K562 (cell line): Measurements from ENCODE around the gene NUDCD3. TPM values are rescaled to one million over a fixed set of nuclear protein-coding genes. Genes with fewer than 3 reads are reported as not detected.

Experiments
- ATAC-seq: fragments of 200-7000 bp; cut with Tn5 transposase; 3 replicates; pipeline ENCODE4 v1.9.1; 2020; ENCODE audit warnings: moderate library complexity
- BruUV-seq: library from RNA; stranded (reverse); fragments of 400-500 nt; replicated peaks from 2 replicates; lab custom pipeline; 2021; lab: Mats Ljungman, UMichigan
- CTCF ChIA-PET: fragments of 300-600 bp; formaldehyde crosslinking; extraction: SDS; loops from one replicate; lab custom pipeline; 2021; ENCODE audit warnings: low intra/inter-chr PET ratio; lab: Yijun Ruan, JAX
- POLR2A ChIA-PET: fragments of 300-600, 350-650 bp; sonication (Branson Sonifier 250); formaldehyde crosslinking; extraction: SDS; loops from one replicate; lab custom pipeline; 2021; ENCODE audit warnings: antibody characterized with exemption, inconsistent platforms; lab: Yijun Ruan, JAX
- DNase-seq, 4 experiments: peaks; one replicate each; pipeline versions ENCODE4 v3.0.0 to v3.0.0-alpha.2; 2011 to 2018; ENCODE audit warnings: low spot score in 3 of 4, mixed read lengths in 3 of 4; ENCODE audit errors: extremely low read depth in 1 of 4
- FAIRE-seq: peaks from 2 replicates; lab custom pipeline; 2011; peaks lifted over from hg19 to GRCh38; lab: Jason Lieb, UNC
- H2AFZ ChIP-seq: 2 replicates; pipeline ENCODE4 v1.6.0; 2011; ENCODE audit warnings: low read depth, low read length, control low read depth, inconsistent platforms
- H3K27ac ChIP-seq: fragments of 200-600 bp; 3 replicates; pipeline ENCODE4 v1.8.0; 2011; ENCODE audit warnings: low read depth, mild to moderate bottlenecking, control low read depth, inconsistent platforms, low read length, moderate library complexity, mixed read lengths; ENCODE audit errors: extremely low read depth
- H3K27me3 ChIP-seq, 2 experiments: fragments of 300-600 bp in 1 of 2; 2 replicates in 1 of 2; 3 replicates in 1 of 2; pipeline versions ENCODE4 v1.6.0 to v1.8.0; 2011; ENCODE audit warnings: inconsistent platforms in 2 of 2, low read length in 2 of 2, mild to moderate bottlenecking in 1 of 2, mixed read lengths in 1 of 2, moderate library complexity in 1 of 2; ENCODE audit not compliant: control insufficient read depth in 2 of 2, insufficient read depth in 2 of 2
- H3K36me3 ChIP-seq: fragments of 300-600 bp; 3 replicates; pipeline ENCODE4 v1.8.0; 2011; ENCODE audit warnings: mild to moderate bottlenecking, low read length, inconsistent platforms; ENCODE audit not compliant: control insufficient read depth, insufficient read depth
- H3K4me1 ChIP-seq, 2 experiments: fragments of 200-600 bp in 1 of 2; replicated peaks in 1 of 2; 2 replicates in 1 of 2; 3 replicates in 1 of 2; pipeline versions ENCODE4 v1.5.1 to v1.8.0; 2011; ENCODE audit warnings: inconsistent platforms in 2 of 2, low read length in 2 of 2, mild to moderate bottlenecking in 1 of 2, mixed read lengths in 1 of 2, moderate library complexity in 1 of 2; ENCODE audit not compliant: control insufficient read depth in 2 of 2, insufficient read depth in 2 of 2
- H3K4me2 ChIP-seq: 2 replicates; pipeline ENCODE4 v1.6.1; 2011; ENCODE audit warnings: low read length, control low read depth, inconsistent platforms, mixed read lengths; ENCODE audit not compliant: insufficient read depth
- H3K4me3 ChIP-seq: fragments of 200-600 bp; sonication (generic), shearing (Covaris generic); 2 replicates; pipeline ENCODE4 v1.5.1; 2016; ENCODE audit warnings: control low read depth, inconsistent platforms
- H3K79me2 ChIP-seq: fragments of 200-600 bp; 3 replicates; pipeline ENCODE4 v1.8.0; 2011; ENCODE audit warnings: low read length, inconsistent platforms; ENCODE audit not compliant: control insufficient read depth, insufficient read depth
- H3K9ac ChIP-seq, 2 experiments: 2 replicates each; pipeline versions ENCODE4 v1.6.0 to v1.6.1; 2011; ENCODE audit warnings: low read depth in 2 of 2, low read length in 2 of 2, control low read depth in 1 of 2, inconsistent platforms in 1 of 2, mild to moderate bottlenecking in 1 of 2, mixed read lengths in 1 of 2; ENCODE audit not compliant: insufficient read depth in 1 of 2
- H3K9me1 ChIP-seq: one replicate; pipeline ENCODE4 v1.6.0; 2011; ENCODE audit warnings: inconsistent platforms, mild to moderate bottlenecking, low read length, moderate library complexity; ENCODE audit not compliant: control insufficient read depth, insufficient read depth
- H3K9me3 ChIP-seq: replicated peaks from 2 replicates; pipeline ENCODE4 v1.5.1; 2011; ENCODE audit warnings: low read depth, low read length, inconsistent platforms; ENCODE audit not compliant: control insufficient read depth, insufficient read depth
- H4K20me1 ChIP-seq: replicated peaks from 2 replicates; pipeline ENCODE4 v1.6.1; 2011; ENCODE audit warnings: low read length, inconsistent platforms, mixed read lengths; ENCODE audit not compliant: control insufficient read depth, insufficient read depth
- CCAR2 ChIP-seq: fragments of 200-400 bp; formaldehyde crosslinking; IDR thresholded peaks from 2 replicates; pipeline ENCODE4 v1.6.1; 2017; ENCODE audit warnings: mild to moderate bottlenecking, low read depth, low read length
- CHD1 ChIP-seq: fragments of 200-600 bp; sonication (generic); IDR thresholded peaks from one replicate; pipeline ENCODE4 v1.6.1; 2012; ENCODE audit warnings: mild to moderate bottlenecking, moderate library complexity, low read length, inconsistent platforms
- ESRRB ChIP-seq: fragments of 250-450 bp; sonication (Bioruptor Pico); IDR thresholded peaks from 2 replicates; pipeline ENCODE4 v1.5.0; 2020; ENCODE audit warnings: mild to moderate bottlenecking, moderate library complexity, borderline replicate concordance
- FOXJ3 ChIP-seq: sonication (generic); formaldehyde crosslinking; IDR thresholded peaks from 2 replicates; pipeline ENCODE4 v1.4.0; 2020; ENCODE audit warnings: mild to moderate bottlenecking, missing genetic modification reagents
- NFATC3 ChIP-seq: fragments of 450-650 bp; IDR thresholded peaks from 2 replicates; pipeline ENCODE4 v1.6.1; 2017; ENCODE audit warnings: mild to moderate bottlenecking
- XRCC5 ChIP-seq: fragments of 200-400 bp; formaldehyde crosslinking; IDR thresholded peaks from 2 replicates; pipeline ENCODE4 v1.6.1; 2017; ENCODE audit warnings: low read depth, mild to moderate bottlenecking, low read length
- ZKSCAN3 ChIP-seq: fragments of 250-450 bp; sonication (Bioruptor Pico); IDR thresholded peaks from 2 replicates; pipeline ENCODE4 v1.4.0; 2020
- WGBS: fragments of 100-300 bp; shearing (Covaris generic); methylation state at CpG from one replicate; pipeline ENCODE4 v1.1.6; 2016; ENCODE audit warnings: low coverage, mixed read lengths; ENCODE audit not compliant: insufficient coverage; ENCODE audit errors: missing lambda C conversion rate; 5-methylcytosine and 5-hydroxymethylcytosine counted together
- in situ Hi-C: fragments of 300-500 bp; cut with MboI; formaldehyde crosslinking; loops from 4 replicates; pipeline ENCODE4 v1.15.0; 2018; ENCODE audit warnings: inconsistent platforms, mixed read lengths
- intact Hi-C: fragments of 100-400 bp; cut with micrococcal nuclease; formaldehyde crosslinking; loops from 2 replicates; pipeline ENCODE4 v1.14.2; 2022
- polyA plus RNA-seq, 8 experiments: library from polyadenylated mRNA; depleted of rRNA in 4 of 8; stranded (reverse) in 5 of 8; unstranded in 3 of 8; fragments of >200 nt; fragmentation: Nextera tagmentation in 2 of 8; fragmentation: Illumina TruSeq in 1 of 8; extraction: Ambion mirVana in 2 of 8; extraction: Trizol in 1 of 8; gene quantifications; 2 replicates each; pipeline versions ENCODE4 v1.2.1 to v1.2.3, GENCODE V29; 2011 to 2014; ENCODE audit warnings: inconsistent platforms in 1 of 8, missing spikeins in 1 of 8
- total RNA-seq, 7 experiments: library from RNA; depleted of rRNA in 6 of 7; stranded (reverse); fragments of >200 nt in 6 of 7; fragmentation: Illumina TruSeq in 2 of 7; extraction: Trizol in 2 of 7; gene quantifications; 2 replicates each; pipeline versions ENCODE4 v1.2.1 to v1.2.3, GENCODE V29; 2011 to 2021; ENCODE audit warnings: low replicate concordance in 1 of 7
- TF ChIP-seq, protein P1 (sequence below): sonication (generic); formaldehyde crosslinking; IDR thresholded peaks from 2 replicates; pipeline ENCODE4 v1.8.1; 2022; ENCODE audit warnings: missing genetic modification reagents

NUDCD3 gene
- total and polyA plus RNA-seq, 9 of the 15 experiments (the other 6 are each of a cell fraction or from before 2014, with no cell fraction given), result 24.8 to 64.2 (median 42.6) TPM

DNA sequence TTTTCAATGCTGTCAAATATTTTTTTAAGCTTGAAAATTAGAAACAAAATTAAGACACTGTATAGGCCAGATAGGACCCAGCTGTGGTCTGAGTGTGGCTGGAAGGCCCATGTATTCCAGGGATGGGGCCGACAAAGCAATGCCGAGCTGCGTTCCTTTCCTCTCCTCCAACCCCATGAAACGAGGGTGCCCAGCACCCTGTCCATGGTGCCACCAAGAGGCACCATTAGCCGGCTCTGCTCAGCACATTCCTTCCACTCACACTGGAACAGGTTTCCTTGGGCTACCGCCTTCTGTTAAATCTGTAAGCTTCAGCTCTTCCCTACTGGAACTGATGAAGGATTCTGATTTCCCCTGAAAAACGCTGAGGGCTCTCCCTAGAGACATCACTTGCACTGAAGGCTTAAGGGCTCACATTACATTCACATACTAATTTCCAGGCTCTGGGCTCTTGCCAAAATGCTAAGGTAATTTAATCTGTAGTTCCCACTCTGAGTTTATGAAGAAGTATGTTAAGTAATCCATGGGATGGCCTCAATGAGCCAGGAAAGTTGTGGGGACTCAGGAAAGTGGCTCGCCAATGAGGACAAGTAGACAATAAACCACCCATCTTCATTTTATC, 91.4 kb downstream of the NUDCD3 start:
- no peaks in the 10 kb centered on the region for H3K4me1 ChIP-seq
- 87% methylated on average over 8 of the region's 8 CpGs for WGBS
- CTCF ChIA-PET, result no interaction called here
- peaks cover 3% of the 10 kb centered on the region for H3K9me1 ChIP-seq
- H2AFZ ChIP-seq, result no peak overlapping the region
- peaks cover 7% of the 10 kb centered on the region; the same call in 1 of the 2 replicates for H4K20me1 ChIP-seq
- H3K9me3 ChIP-seq, result no peaks in the 10 kb centered on the region
- ATAC-seq (no peak), FAIRE-seq (no peak), DNase-seq (no peak)
- POLR2A ChIA-PET, result interaction anchor here (0.5 to 1.6 kb wide), 2 partner anchors 42 to 58 kb away, joined by 4 to 5 read pairs; no protein-coding TSS in a partner anchor
- peaks cover 55% of the 10 kb centered on the region; the same call in 2 of the 3 replicates for H3K36me3 ChIP-seq
- no TSS peak for BruUV-seq
- no peaks in the 10 kb centered on the region for H3K27me3 ChIP-seq
- H3K79me2 ChIP-seq, result no peaks in the 10 kb centered on the region
- intact Hi-C loops, result no loop called here
- no peak for TF ChIP-seq CHD1
- no peak for TF ChIP-seq CCAR2
- TF ChIP-seq NFATC3, result no peak
- TF ChIP-seq ZKSCAN3 (CRISPR knock-in tag), result no peak
- no peak for TF ChIP-seq ESRRB
- no peak for TF ChIP-seq XRCC5
- no peak for TF ChIP-seq FOXJ3 (CRISPR knock-in tag)
- TF ChIP-seq, protein P1, sequence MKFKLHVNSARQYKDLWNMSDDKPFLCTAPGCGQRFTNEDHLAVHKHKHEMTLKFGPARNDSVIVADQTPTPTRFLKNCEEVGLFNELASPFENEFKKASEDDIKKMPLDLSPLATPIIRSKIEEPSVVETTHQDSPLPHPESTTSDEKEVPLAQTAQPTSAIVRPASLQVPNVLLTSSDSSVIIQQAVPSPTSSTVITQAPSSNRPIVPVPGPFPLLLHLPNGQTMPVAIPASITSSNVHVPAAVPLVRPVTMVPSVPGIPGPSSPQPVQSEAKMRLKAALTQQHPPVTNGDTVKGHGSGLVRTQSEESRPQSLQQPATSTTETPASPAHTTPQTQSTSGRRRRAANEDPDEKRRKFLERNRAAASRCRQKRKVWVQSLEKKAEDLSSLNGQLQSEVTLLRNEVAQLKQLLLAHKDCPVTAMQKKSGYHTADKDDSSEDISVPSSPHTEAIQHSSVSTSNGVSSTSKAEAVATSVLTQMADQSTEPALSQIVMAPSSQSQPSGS, result no peak
- H3K4me3 ChIP-seq, result no peak overlapping the region
- H3K4me2 ChIP-seq, result no peak overlapping the region
- in situ Hi-C loops, result no loop called here
- H3K9ac ChIP-seq, result no peak overlapping the region
- H3K27ac ChIP-seq, result no peak overlapping the region
